ENCODE results near the gene LRSAM1. TPM values are rescaled to one million over a fixed set of nuclear protein-coding genes. Genes with fewer than 3 reads are reported as not detected.

The LRSAM1 gene
- total RNA-seq, 1 experiment from 2014 or later, result 19.0 TPM

DNA sequence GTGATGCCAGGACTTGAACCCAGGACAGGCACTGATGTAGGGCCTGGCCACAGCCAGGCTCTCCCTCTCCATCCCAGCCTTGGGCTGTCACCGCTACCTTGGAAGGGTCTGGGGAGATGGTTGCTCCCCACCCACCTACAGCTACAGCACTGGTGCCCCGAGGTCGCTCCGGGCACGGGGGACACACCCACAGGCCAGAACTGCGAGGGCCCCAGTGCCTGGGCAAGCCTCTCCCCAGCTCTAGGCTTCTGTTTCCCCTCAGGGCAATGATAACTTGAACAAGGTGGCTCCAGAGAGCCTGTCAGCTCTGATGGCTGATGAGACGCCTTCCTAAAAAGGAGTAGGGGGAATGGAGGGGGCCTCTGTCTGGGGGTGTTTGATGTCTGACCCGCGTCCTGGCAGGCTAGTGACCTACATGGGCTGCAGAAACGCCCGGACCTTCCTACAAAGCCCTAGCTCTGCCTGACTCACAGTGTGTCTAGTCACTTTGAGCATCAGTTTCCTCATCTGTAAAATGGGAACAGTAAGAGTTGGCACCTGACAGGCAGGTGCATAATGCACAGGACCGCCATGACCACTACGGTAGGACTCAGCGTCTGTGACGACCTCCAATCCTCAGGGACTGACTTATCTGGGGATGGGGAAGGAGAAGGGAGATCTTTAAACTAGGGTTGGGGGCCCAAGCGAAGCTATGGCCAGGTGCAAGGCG lies 76.4 kb downstream of the LRSAM1 start:
- no peak for DNase-seq (ENCODE audit: extremely low read depth, low read depth)

DNA sequence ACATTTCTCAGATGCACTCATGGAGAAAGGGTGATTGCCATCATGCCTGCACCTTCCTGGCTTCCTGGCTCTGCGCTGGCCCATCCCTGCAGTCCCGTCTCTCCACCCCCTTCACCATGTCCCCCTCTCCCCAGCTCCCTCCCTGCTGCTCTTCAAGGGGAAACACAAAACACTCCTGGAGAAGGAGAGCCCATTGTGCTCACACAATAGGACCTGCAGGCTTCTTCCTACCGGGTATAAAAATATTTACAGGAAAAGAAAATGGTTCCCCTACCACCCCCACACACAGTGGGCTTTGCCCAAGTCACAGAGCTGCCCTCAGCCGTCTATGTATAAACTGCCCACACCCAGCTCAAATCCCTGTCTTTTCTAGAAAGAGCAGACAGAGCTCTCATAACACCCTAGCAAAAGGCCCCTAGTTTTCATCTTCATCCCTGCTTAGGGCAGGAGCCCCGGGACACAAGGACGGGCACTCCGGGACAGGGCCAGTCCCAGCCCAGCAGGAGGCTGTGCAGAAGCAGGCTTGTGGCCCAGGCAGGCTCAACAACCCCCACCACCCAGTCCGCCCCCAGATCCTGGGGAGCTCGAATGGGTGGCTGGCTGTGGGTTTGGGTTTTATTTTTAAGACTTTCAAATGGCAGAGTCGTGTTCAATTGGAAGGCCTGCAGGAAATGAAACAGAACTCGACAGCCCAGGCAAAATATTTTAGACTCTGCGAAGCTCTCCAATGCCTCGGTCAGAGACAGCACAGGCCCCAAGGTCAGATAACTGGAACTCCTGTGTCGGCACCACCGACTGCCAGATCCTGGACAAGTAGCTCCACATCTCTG lies 77.3 kb downstream of the LRSAM1 start:
- DNase-seq (ENCODE audit: extremely low read depth, low read depth), result no peak

- no peak for DNase-seq (ENCODE audit: extremely low read depth, low read depth)
These were observed 78.4 kb downstream of the LRSAM1 start for GRCh38 chr9:127529671-127530070.

DNA sequence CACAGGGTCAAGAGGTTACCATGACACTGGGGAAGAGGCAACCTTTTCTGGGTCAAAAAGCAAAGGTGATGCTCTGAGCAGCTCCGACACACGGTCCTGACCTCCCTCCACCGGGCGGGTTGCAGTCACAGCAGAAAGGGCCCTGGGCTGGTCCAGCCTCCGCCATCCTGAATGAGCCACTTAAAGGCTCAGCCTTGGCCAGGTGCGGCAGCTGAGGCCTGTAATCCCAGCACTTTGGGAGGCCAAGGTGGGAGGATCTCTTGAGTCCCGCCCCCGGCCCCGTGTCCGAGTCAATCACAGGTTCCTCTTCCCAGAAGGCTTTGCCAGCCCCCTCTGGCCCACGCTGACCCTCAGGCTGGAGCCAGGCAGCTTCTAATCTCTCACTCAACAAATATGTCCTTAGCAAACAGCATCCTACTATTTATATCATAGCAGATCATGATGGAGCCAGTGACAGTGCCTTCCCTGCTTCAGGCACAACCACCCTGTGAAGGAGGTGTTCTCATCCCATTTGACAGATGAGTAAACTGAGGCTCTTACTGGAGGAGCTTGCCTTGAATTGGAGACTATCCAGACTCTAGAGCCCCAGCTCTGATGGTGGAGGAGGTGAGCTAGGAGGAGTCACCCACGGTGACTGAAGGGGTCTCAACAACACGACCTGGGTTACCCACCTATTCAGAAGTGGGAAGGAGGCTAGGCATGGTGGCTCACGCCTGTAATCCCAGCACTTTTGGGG lies 79.1 kb downstream of the LRSAM1 start:
- DNase-seq (ENCODE audit: extremely low read depth, low read depth), result no peak

DNA sequence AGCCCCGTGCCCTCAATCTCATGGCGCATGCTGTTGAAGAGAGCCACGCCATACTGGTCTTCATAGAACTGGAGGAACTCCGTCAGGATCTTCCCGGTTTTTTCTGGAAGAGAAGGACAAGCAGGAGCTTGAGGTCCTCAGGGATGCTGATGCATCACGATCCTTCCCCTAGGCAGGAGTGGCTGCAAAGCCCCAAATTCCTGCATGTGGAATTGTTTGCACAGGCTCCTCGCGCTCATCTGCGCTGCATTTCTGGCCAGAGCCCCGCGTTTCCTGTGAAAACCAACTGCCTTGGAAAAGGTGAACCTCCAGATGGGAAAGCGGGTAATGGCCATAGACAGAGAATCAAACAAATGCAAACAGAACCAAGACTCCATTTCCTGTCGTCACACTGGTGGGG lies 80.4 kb downstream of the LRSAM1 start:
- no peak for DNase-seq (ENCODE audit: extremely low read depth, low read depth)

- DNase-seq (ENCODE audit: extremely low read depth, low read depth), result no peak
These were observed 83.1 kb downstream of the LRSAM1 start for GRCh38 chr9:127534250-127534906.

GRCh38 chr9:127534931-127535330 lies 83.6 kb downstream of the LRSAM1 start:
- no peak for DNase-seq (ENCODE audit: extremely low read depth, low read depth)

- DNase-seq (ENCODE audit: extremely low read depth, low read depth), result no peak
These were observed 84.1 kb downstream of the LRSAM1 start for GRCh38 chr9:127535396-127535795.

GRCh38 chr9:127535834-127536233 lies 84.5 kb downstream of the LRSAM1 start:
- no peak for DNase-seq (ENCODE audit: extremely low read depth, low read depth)

DNA sequence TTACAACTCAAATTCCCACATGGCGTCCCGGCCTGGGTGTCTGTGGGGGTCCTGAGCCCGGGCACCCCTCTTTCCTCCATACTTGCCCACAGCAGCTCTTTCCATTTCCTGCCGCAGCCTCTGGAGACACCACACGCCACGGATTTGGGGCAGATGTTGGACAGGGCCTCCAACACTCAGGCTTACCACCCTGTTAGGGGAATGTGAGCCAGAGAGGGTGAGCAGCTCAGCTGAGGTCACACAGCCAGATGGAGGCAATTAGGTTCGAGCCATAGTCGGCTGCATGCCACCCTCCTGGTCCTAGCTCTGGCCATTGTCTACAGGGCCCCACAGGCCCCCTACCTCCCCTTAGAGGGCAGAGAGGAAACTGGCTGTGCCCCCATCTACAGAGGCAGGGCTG lies 85.2 kb downstream of the LRSAM1 start:
- no peak for DNase-seq (ENCODE audit: extremely low read depth, low read depth)

GRCh38 chr9:127537014-127537413 lies 85.7 kb downstream of the LRSAM1 start:
- DNase-seq (ENCODE audit: extremely low read depth, low read depth), result no peak

DNA sequence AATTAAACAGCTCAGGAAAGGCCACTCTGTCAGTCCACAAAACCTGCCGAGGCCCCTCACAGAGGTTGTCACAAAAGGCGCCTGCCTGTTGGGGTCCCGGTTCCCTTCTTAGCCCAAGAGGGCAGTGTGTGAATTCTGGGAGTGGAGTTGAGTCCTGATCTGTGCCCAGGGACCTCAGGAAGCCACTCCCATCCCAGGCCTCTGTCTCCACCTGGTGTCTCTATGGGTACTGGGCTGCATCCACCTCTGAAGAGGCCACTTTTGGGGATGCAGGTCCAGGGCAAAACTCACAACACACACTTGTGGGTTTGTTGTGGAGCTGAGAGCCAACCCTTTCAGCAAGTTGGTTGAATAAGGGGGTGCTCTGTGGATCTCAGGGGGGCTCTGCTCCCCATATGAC lies 86.5 kb downstream of the LRSAM1 start:
- no peak for DNase-seq (ENCODE audit: extremely low read depth, low read depth)

DNA sequence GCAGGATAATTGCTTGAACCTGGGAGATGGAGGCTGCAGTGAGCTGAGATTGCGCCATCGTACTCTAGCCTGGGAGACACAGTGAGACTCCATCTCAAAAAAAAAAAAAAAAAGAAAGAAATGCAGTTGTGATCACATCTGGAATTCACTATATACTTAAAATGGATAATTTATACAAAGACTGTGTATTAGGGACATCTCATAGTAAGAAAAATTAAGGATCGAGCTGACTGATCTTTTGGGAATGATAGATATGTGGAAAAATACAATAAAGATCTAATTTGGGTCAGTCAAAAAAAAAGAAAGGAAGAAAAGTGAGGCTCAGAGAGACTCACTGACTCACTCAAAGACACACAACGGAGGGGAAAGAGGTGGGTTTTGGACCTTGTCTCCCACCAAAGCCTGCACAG lies 87.5 kb downstream of the LRSAM1 start:
- DNase-seq (ENCODE audit: extremely low read depth, low read depth), result no peak

GRCh38 chr9:127539259-127539981 lies 88.1 kb downstream of the LRSAM1 start:
- no peak for DNase-seq (ENCODE audit: extremely low read depth, low read depth)

DNA sequence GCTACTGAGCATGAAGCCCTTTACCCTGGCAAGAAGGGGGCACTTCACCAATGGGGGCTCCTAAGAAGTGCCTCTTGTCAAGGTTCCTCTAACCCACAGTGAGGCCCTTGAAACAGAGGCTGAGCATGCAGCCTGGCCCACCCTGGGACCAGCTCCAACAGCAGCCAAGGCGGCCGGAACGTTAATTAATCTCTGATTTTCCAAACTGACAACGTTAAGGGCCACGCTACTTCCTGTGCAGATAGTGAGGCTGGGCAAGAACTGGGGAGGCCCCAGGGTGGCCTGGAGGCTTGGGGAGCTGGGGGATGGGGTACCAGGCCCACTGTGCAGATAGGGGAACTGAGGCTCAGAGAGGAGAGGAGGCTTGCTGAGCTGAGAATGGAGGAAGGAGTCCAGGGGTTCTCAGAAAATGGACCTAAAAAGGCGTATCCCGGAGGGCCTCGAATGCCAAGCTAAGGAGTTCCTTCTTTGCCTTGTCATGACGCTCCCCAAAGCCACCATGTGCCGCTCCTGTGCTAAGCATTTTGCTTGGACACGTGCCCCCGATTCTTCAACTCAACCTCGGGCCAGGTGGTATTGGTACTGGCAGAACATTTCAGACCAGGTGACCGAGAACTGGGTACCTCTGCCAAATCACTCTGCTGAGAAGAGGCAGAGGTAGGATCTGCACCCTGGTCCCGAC lies 88.8 kb downstream of the LRSAM1 start:
- DNase-seq (ENCODE audit: extremely low read depth, low read depth), result no peak

GRCh38 chr9:127540664-127541041 lies 89.3 kb downstream of the LRSAM1 start:
- no peak for DNase-seq (ENCODE audit: extremely low read depth, low read depth)

DNA sequence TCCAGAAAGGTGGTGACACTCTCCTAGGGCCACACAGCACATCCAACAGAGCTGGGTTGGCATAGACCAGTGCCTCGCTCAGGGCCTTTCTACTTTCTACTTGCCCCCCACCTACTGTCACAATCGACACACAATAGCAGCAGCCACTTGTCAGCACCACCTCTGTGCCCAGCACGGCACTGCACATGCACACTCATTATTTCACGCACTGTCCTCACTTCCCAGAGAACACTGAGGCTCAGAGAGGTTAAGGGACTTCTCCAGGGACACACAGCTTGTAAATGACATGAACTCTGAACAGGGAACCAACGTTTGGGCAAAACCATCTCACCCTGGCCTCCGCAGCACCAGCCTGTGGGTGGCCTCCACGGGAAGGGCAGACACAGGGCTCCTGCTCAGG lies 89.9 kb downstream of the LRSAM1 start:
- DNase-seq (ENCODE audit: extremely low read depth, low read depth), result no peak

- no peak for DNase-seq (ENCODE audit: extremely low read depth, low read depth)
These were observed 90.6 kb downstream of the LRSAM1 start for GRCh38 chr9:127541865-127542264.

DNA sequence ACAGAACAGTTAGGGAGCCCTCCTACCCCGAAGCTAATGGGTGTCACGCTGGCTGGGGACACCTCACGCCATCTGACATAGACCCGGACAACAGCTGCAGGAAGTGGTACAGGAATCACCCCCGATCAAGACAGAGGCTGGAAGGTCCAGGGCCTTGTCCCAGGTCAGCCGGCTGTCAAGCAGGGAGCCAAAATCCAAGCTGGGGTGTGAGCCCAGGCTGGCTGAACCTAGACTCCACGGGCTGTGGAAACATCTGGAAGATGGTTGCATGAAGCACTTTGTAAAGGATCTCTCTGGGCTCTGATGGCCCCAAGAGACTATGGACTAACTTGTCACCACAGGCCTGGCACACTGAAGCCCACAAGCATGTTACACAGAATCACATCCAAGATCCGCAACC lies 91.9 kb downstream of the LRSAM1 start:
- no peak for DNase-seq (ENCODE audit: extremely low read depth, low read depth)

Data from NCI-H460 (cell line).